Breast epithelium (tissue), 4 donors: ENCODE data around the gene BCAR1. TPM values are rescaled to one million over a fixed set of nuclear protein-coding genes. Genes with fewer than 3 reads are reported as not detected.
"Not testable (repeated sequence)": the region's sequence is repeated elsewhere in the genome, so short reads cannot be mapped to it uniquely, and the experiment has no call there.

ENCODE experiments used
- DNase-seq, 2 donors: peaks; one replicate each; pipeline ENCODE4 v3.0.0-alpha.2; 2019; ENCODE audit warnings: low spot score in 2 of 2
- H3K27ac ChIP-seq, 2 donors: fragments of 200-600 bp; sonication (generic) in 1 of 2; one replicate each; pipeline ENCODE4 v1.5.1; 2016 to 2019; ENCODE audit warnings: mild to moderate bottlenecking in 1 of 2
- H3K27me3 ChIP-seq, 2 donors: fragments of 200-600 bp; sonication (generic) in 1 of 2; one replicate each; pipeline versions ENCODE4 v1.5.1 to v1.6.0; 2017 to 2019; ENCODE audit warnings: control low read depth in 1 of 2, mild to moderate bottlenecking in 1 of 2
- H3K36me3 ChIP-seq: fragments of 200-600 bp; one replicate; pipeline ENCODE4 v1.5.1; 2019
- H3K4me1 ChIP-seq, 2 donors: fragments of 200-600 bp; sonication (generic); one replicate each; pipeline ENCODE4 v1.5.1; 2016 to 2019; ENCODE audit warnings: control low read depth in 1 of 2
- H3K4me3 ChIP-seq, 3 donors: fragments of 200-600 bp; sonication (generic); 1 replicate in 2 of 3; 2 replicates in 1 of 3; pipeline ENCODE4 v1.5.1; 2016 to 2019; ENCODE audit warnings: mild to moderate bottlenecking in 3 of 3, moderate library complexity in 2 of 3
- H3K9me3 ChIP-seq, 2 donors: fragments of 200-600 bp; sonication (generic) in 1 of 2; one replicate each; pipeline ENCODE4 v1.5.1; 2016 to 2019; ENCODE audit warnings: control low read depth in 1 of 2
- POLR2A ChIP-seq: fragments of 450-650 bp; IDR thresholded peaks from one replicate; pipeline ENCODE4 v1.6.1; 2016; ENCODE audit warnings: antibody characterized with exemption, mild to moderate bottlenecking, moderate library complexity
- POLR2AphosphoS5 ChIP-seq, 3 donors: sonication (generic); formaldehyde crosslinking; IDR thresholded peaks; one replicate each; pipeline ENCODE4 v1.6.1; 2017; ENCODE audit warnings: antibody characterized with exemption in 3 of 3
- intact Hi-C: fragments of 100-400 bp; cut with DNase I; formaldehyde crosslinking; loops from one replicate; pipeline ENCODE4 v1.15.1; 2023; ENCODE audit warnings: low total_unique reads
- total RNA-seq, 3 donors: library from RNA; depleted of rRNA; stranded (reverse); fragments of >200 nt; gene quantifications; one replicate each; pipeline ENCODE4 v1.1.0, GENCODE V29; 2016
- TF ChIP-seq, protein P1 (sequence below), 3 donors: fragments of 450-650 bp; IDR thresholded peaks; one replicate each; pipeline ENCODE4 v1.5.1; 2016 to 2017; ENCODE audit warnings: antibody characterized with exemption in 3 of 3, mild to moderate bottlenecking in 3 of 3, moderate library complexity in 3 of 3

The BCAR1 gene
- total RNA-seq, 3 donors from 2014 or later, result 13.6 to 38.7 (median 32.9) TPM

DNA sequence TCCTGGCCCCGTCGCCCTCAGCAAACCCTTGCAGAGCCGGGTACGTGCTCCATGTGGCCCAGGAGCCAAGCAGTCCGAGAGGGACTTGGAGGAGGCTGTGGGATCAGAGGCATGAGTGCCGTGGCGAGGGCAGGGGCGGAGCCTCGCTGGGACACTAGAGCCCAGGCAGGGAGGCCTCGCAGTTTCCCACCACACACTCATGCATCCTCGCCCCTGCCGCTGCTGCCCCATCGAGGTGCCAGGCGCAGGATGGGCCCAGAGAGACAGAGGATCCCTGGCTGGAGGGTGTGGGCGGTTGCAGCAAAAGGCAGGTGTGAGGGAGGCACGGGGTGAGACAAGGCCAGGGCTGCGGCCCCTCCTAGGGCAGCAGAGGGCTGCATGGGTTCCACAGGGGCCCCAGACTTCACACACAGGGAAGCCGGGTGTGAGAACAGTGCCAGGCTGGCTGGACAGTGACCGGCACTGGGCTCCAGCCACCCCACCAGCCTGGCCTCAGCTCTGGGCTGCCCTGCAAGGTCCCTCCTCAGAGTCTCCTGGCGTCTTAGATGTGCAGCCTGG, 7.7 kb downstream of the BCAR1 start:
- no peaks in the 10 kb centered on the region for H3K9me3 ChIP-seq
- H3K27me3 ChIP-seq, result no peaks in the 10 kb centered on the region
- peak overlapping the region; percentile 95 to 98 for H3K27ac ChIP-seq
- no peak for DNase-seq
- TF ChIP-seq, protein P1, sequence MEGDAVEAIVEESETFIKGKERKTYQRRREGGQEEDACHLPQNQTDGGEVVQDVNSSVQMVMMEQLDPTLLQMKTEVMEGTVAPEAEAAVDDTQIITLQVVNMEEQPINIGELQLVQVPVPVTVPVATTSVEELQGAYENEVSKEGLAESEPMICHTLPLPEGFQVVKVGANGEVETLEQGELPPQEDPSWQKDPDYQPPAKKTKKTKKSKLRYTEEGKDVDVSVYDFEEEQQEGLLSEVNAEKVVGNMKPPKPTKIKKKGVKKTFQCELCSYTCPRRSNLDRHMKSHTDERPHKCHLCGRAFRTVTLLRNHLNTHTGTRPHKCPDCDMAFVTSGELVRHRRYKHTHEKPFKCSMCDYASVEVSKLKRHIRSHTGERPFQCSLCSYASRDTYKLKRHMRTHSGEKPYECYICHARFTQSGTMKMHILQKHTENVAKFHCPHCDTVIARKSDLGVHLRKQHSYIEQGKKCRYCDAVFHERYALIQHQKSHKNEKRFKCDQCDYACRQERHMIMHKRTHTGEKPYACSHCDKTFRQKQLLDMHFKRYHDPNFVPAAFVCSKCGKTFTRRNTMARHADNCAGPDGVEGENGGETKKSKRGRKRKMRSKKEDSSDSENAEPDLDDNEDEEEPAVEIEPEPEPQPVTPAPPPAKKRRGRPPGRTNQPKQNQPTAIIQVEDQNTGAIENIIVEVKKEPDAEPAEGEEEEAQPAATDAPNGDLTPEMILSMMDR (IDR thresholded peaks at IDR 0.05), result no peak
- TF ChIP-seq POLR2A (no peak), POLR2AphosphoS5 (IDR thresholded peaks at IDR 0.05) (no peak)
- H3K4me1 ChIP-seq, result peaks cover 22 to 47% of the 10 kb centered on the region in 2 donors
- H3K4me3 ChIP-seq, result peak overlapping the region in 1 of 3 donors; percentile 25
- H3K36me3 ChIP-seq, result no peaks in the 10 kb centered on the region
- intact Hi-C loops, result no loop called here

GRCh38 chr16:75242436-75243078, 8.9 kb downstream of the BCAR1 start:
- H3K4me3 ChIP-seq, DNase-seq, H3K27me3 ChIP-seq, H3K9me3 ChIP-seq, intact Hi-C loops, H3K36me3 ChIP-seq: not testable (repeated sequence)
- peak overlapping the region in 1 of 2 donors; percentile 14 for H3K27ac ChIP-seq
- H3K4me1 ChIP-seq, result peaks cover 25 to 47% of the 10 kb centered on the region in 2 donors

DNA sequence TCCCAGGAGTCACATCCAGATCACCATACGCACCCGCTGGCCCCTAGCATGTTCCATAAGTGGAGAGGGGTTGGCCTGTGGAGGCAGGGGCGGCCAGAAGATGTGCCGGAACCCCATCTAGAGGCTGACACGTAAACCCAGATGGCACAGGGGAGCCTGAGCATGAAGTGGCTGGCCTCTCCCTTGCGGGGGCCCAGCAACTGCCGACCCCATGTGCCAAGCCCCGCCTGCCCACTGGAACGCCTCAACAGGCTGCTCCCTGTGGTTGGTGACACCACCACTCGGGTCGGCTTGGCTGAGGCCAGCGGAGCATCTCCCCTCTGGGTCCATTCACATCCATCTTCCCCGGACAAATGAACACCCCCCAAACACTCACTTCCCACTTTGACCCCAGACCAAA, 9.5 kb downstream of the BCAR1 start:
- H3K27ac ChIP-seq, result no peak overlapping the region
- H3K4me3 ChIP-seq, result no peak overlapping the region
- no peak for DNase-seq
- H3K36me3 ChIP-seq, result no peaks in the 10 kb centered on the region
- no peaks in the 10 kb centered on the region for H3K27me3 ChIP-seq
- intact Hi-C loops, result no loop called here
- H3K9me3 ChIP-seq, result no peaks in the 10 kb centered on the region
- no peak for TF ChIP-seq POLR2A
- TF ChIP-seq, protein P1 (IDR thresholded peaks at IDR 0.05), result no peak
- no peak for TF ChIP-seq POLR2AphosphoS5 (IDR thresholded peaks at IDR 0.05)
- peaks cover 25 to 47% of the 10 kb centered on the region in 2 donors for H3K4me1 ChIP-seq

GRCh38 chr16:75241412-75241811, 10.0 kb downstream of the BCAR1 start:
- intact Hi-C loops, result no loop called here
- TF ChIP-seq, protein P1 (IDR thresholded peaks at IDR 0.05), result no peak
- TF ChIP-seq POLR2AphosphoS5 (IDR thresholded peaks at IDR 0.05), result no peak
- TF ChIP-seq POLR2A, result no peak

DNA sequence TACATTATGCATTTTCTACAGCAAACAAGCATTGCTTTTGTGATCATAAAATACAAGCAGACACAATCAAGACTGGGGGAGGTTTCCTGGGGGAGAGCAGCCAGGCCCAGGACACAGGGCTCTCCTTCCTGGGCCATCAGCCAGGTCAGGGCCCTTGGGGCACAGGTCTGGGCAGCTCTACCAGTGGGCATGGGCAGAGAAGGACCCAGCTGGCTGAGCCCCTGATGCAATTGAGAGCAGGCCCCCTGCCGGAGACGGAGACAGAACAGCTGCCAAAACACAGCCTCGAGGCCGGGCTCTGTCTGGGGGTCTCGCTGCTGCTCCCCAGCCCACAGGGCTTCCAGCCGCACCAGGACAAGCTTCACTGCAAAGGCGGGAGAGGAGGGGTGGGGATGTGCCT, 10.8 kb downstream of the BCAR1 start:
- H3K9me3 ChIP-seq, H3K27me3 ChIP-seq, H3K4me3 ChIP-seq, intact Hi-C loops, H3K36me3 ChIP-seq, DNase-seq: not testable (repeated sequence)
- Histone ChIP-seq H3K4me1 (peaks cover 25 to 39% of the 10 kb centered on the region in 2 donors), H3K27ac (peak overlapping the region in 1 of 2 donors; percentile 76)

More at GRCh38 chr16:75241412-75241811, 10.0 kb downstream of the BCAR1 start:
- no peak for DNase-seq
- no peak overlapping the region for H3K4me3 ChIP-seq
- H3K9me3 ChIP-seq, result no peaks in the 10 kb centered on the region
- no peaks in the 10 kb centered on the region for H3K27me3 ChIP-seq
- H3K36me3 ChIP-seq, result no peaks in the 10 kb centered on the region
- H3K27ac ChIP-seq, result no peak overlapping the region
- H3K4me1 ChIP-seq, result peaks cover 25 to 44% of the 10 kb centered on the region in 2 donors

GRCh38 chr16:75239542-75240122, 11.8 kb downstream of the BCAR1 start:
- intact Hi-C loops, result no loop called here
- Histone ChIP-seq H3K27me3 (no peaks in the 10 kb centered on the region), H3K9me3 (no peaks in the 10 kb centered on the region), H3K4me1 (peaks cover 25 to 30% of the 10 kb centered on the region in 2 donors), H3K36me3 (peaks cover 7% of the 10 kb centered on the region), H3K4me3 (no peak overlapping the region), H3K27ac (peak overlapping the region; percentile 76 to 82)
- DNase-seq, result no peak
- TF ChIP-seq, protein P1 (IDR thresholded peaks at IDR 0.05), result no peak
- no peak for TF ChIP-seq POLR2A
- TF ChIP-seq POLR2AphosphoS5 (IDR thresholded peaks at IDR 0.05), result no peak
